Panc1 (cell line): ENCODE data around the gene SDHAF4.

Experiments
- POLR2AphosphoS5 ChIP-seq: IDR thresholded peaks from 2 replicates; pipeline ENCODE4 v1.6.1; 2012; ENCODE audit warnings: mild to moderate bottlenecking, low read depth, low read length, moderate library complexity
- SIN3A ChIP-seq: IDR thresholded peaks from 2 replicates; pipeline ENCODE4 v1.6.1; 2012; ENCODE audit warnings: low read depth, mild to moderate bottlenecking, low read length, moderate library complexity, borderline replicate concordance; ENCODE audit not compliant: insufficient read depth
- TF ChIP-seq, protein P1 (sequence below): fragments of 450-650 bp; IDR thresholded peaks from 2 replicates; pipeline ENCODE4 v1.5.1; 2017; ENCODE audit warnings: mild to moderate bottlenecking
- TF ChIP-seq, protein P2 (sequence below), 2 experiments: IDR thresholded peaks; 2 replicates each; pipeline ENCODE4 v1.6.1; 2011 to 2012; ENCODE audit warnings: low read depth in 2 of 2, control low read depth in 1 of 2, low read length in 1 of 2, mild to moderate bottlenecking in 1 of 2, moderate library complexity in 1 of 2; ENCODE audit not compliant: insufficient read depth in 1 of 2

DNA sequence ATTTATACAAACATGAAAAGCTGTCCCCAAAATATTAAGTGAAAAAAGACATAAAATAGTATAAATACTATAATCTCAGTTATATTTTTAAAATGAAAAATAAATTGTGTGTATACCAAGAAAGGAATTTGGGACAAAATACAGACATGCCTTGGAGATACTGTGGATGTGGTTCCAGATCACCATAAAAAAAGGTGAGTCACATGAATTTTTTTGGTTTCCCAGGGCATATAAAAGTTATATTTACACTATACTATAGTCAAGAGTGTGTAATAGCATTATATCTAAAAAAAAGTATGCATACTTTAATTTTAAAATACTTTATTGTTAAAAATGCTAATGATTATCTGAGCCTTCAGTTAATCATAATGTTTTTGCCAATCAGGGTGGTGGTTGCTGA is 17.4 kb upstream of the SDHAF4 start:
- TF ChIP-seq, protein P1, sequence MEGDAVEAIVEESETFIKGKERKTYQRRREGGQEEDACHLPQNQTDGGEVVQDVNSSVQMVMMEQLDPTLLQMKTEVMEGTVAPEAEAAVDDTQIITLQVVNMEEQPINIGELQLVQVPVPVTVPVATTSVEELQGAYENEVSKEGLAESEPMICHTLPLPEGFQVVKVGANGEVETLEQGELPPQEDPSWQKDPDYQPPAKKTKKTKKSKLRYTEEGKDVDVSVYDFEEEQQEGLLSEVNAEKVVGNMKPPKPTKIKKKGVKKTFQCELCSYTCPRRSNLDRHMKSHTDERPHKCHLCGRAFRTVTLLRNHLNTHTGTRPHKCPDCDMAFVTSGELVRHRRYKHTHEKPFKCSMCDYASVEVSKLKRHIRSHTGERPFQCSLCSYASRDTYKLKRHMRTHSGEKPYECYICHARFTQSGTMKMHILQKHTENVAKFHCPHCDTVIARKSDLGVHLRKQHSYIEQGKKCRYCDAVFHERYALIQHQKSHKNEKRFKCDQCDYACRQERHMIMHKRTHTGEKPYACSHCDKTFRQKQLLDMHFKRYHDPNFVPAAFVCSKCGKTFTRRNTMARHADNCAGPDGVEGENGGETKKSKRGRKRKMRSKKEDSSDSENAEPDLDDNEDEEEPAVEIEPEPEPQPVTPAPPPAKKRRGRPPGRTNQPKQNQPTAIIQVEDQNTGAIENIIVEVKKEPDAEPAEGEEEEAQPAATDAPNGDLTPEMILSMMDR = no peak
- TF ChIP-seq POLR2AphosphoS5 (no peak), SIN3A (no peak)
- TF ChIP-seq, protein P2, sequence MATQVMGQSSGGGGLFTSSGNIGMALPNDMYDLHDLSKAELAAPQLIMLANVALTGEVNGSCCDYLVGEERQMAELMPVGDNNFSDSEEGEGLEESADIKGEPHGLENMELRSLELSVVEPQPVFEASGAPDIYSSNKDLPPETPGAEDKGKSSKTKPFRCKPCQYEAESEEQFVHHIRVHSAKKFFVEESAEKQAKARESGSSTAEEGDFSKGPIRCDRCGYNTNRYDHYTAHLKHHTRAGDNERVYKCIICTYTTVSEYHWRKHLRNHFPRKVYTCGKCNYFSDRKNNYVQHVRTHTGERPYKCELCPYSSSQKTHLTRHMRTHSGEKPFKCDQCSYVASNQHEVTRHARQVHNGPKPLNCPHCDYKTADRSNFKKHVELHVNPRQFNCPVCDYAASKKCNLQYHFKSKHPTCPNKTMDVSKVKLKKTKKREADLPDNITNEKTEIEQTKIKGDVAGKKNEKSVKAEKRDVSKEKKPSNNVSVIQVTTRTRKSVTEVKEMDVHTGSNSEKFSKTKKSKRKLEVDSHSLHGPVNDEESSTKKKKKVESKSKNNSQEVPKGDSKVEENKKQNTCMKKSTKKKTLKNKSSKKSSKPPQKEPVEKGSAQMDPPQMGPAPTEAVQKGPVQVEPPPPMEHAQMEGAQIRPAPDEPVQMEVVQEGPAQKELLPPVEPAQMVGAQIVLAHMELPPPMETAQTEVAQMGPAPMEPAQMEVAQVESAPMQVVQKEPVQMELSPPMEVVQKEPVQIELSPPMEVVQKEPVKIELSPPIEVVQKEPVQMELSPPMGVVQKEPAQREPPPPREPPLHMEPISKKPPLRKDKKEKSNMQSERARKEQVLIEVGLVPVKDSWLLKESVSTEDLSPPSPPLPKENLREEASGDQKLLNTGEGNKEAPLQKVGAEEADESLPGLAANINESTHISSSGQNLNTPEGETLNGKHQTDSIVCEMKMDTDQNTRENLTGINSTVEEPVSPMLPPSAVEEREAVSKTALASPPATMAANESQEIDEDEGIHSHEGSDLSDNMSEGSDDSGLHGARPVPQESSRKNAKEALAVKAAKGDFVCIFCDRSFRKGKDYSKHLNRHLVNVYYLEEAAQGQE (IDR thresholded peaks at IDR 0.05; ENCODE audit: insufficient read depth in 1 of 2, low read depth in 2 of 2, low read length in 1 of 2) = no peak
